ENCODE measurements around the gene TACC2. TPM values are rescaled to one million over a fixed set of nuclear protein-coding genes. Genes with fewer than 3 reads are reported as not detected.
A peak's percentile ranks its signal among the peaks of the same experiment; 100 is the strongest.
"Not testable (repeated sequence)": the region's sequence is repeated elsewhere in the genome, so short reads cannot be mapped to it uniquely, and the experiment has no call there.

The TACC2 gene
- total RNA-seq, 1 donor from 2014 or later = 377 TPM

- peak; percentile 25 for ATAC-seq
- DNase-seq = no peak
- intact Hi-C loops (cut with micrococcal nuclease) = no loop called here
These were observed 30.0 kb downstream of the TACC2 start for GRCh38 chr10:122018951-122019413.

- ATAC-seq (peak; percentile 36), DNase-seq (peak; percentile 46)
- intact Hi-C loops (cut with micrococcal nuclease) = no loop called here
These were observed 30.5 kb downstream of the TACC2 start for GRCh38 chr10:122019414-122019975.

GRCh38 chr10:122020226-122020625 is 31.3 kb downstream of the TACC2 start:
- intact Hi-C loops (cut with micrococcal nuclease) = no loop called here
- ATAC-seq = no peak

GRCh38 chr10:122021379-122021778 is 32.4 kb downstream of the TACC2 start:
- intact Hi-C loops (cut with micrococcal nuclease) = no loop called here
- ATAC-seq (peak; percentile 31), DNase-seq (no peak)

More at GRCh38 chr10:122020226-122020625, 31.3 kb downstream of the TACC2 start:
- no peak for DNase-seq

- intact Hi-C loops (cut with micrococcal nuclease) = no loop called here
- no peak for DNase-seq
- ATAC-seq = no peak
These were observed 32.9 kb downstream of the TACC2 start for GRCh38 chr10:122021828-122022227.

- ATAC-seq = no peak
- no peak for DNase-seq
- intact Hi-C loops (cut with micrococcal nuclease) = no loop called here
These were observed 33.3 kb downstream of the TACC2 start for GRCh38 chr10:122022276-122022675.

GRCh38 chr10:122023257-122023656 is 34.3 kb downstream of the TACC2 start:
- DNase-seq; intact Hi-C loops (cut with micrococcal nuclease); ATAC-seq: not testable (repeated sequence)

- ATAC-seq (peak; percentile 75), DNase-seq (peak; percentile 64)
- intact Hi-C loops (cut with micrococcal nuclease) = no loop called here
These were observed 40.7 kb downstream of the TACC2 start for GRCh38 chr10:122029499-122030199.

GRCh38 chr10:122030200-122030552 is 41.2 kb downstream of the TACC2 start:
- intact Hi-C loops (cut with micrococcal nuclease) = no loop called here
- DNase-seq (no peak), ATAC-seq (no peak)

GRCh38 chr10:122033224-122033926 is 44.4 kb downstream of the TACC2 start:
- no peak for DNase-seq
- intact Hi-C loops (cut with micrococcal nuclease) = no loop called here
- peak; percentile 81 for ATAC-seq

- intact Hi-C loops (cut with micrococcal nuclease) = no loop called here
- DNase-seq (no peak), ATAC-seq (no peak)
These were observed 45.3 kb downstream of the TACC2 start for GRCh38 chr10:122034149-122034756.

- intact Hi-C loops (cut with micrococcal nuclease) = no loop called here
These were observed 51.8 kb downstream of the TACC2 start for GRCh38 chr10:122040786-122041185.

GRCh38 chr10:122042836-122043235 is 53.9 kb downstream of the TACC2 start:
- ATAC-seq = no peak
- intact Hi-C loops (cut with micrococcal nuclease) = no loop called here
- no peak for DNase-seq

More at GRCh38 chr10:122040786-122041185, 51.8 kb downstream of the TACC2 start:
- DNase-seq = no peak
- ATAC-seq = no peak

- ATAC-seq = peak; percentile 76
- intact Hi-C loops (cut with micrococcal nuclease) = no loop called here
- peak; percentile 32 for DNase-seq
These were observed 55.2 kb downstream of the TACC2 start for GRCh38 chr10:122044045-122044661.

- intact Hi-C loops (cut with micrococcal nuclease) = no loop called here
- ATAC-seq (peak; percentile 64), DNase-seq (no peak)
These were observed 55.8 kb downstream of the TACC2 start for GRCh38 chr10:122044713-122045112.

- intact Hi-C loops (cut with micrococcal nuclease) = no loop called here
- ATAC-seq (no peak), DNase-seq (no peak)
These were observed 56.2 kb downstream of the TACC2 start for GRCh38 chr10:122045212-122045611.

- intact Hi-C loops (cut with micrococcal nuclease) = no loop called here
- DNase-seq (no peak), ATAC-seq (no peak)
These were observed 58.6 kb downstream of the TACC2 start for GRCh38 chr10:122047560-122047959.

- intact Hi-C loops (cut with micrococcal nuclease) = no loop called here
- ATAC-seq (no peak), DNase-seq (no peak)
These were observed 60.1 kb downstream of the TACC2 start for GRCh38 chr10:122049076-122049475.

- intact Hi-C loops (cut with micrococcal nuclease) = no loop called here
- ATAC-seq = no peak
- DNase-seq = no peak
These were observed 61.3 kb downstream of the TACC2 start for GRCh38 chr10:122050311-122050710.

GRCh38 chr10:122050811-122051210 is 61.8 kb downstream of the TACC2 start:
- intact Hi-C loops (cut with micrococcal nuclease) = no loop called here
- DNase-seq = no peak
- no peak for ATAC-seq
